Measurements from ENCODE around the gene OASL.
"Not testable (repeated sequence)": the region's sequence is repeated elsewhere in the genome, so short reads cannot be mapped to it uniquely, and the experiment has no call there.

Gene OASL

GRCh38 chr12:121059031-121059898, 20.2 kb upstream of the OASL start:
- DNase-seq (ENCODE audit: low read depth), result no peak

GRCh38 chr12:121057794-121058193, 18.7 kb upstream of the OASL start:
- no peak for DNase-seq (ENCODE audit: low read depth)

- no peak for DNase-seq (ENCODE audit: low read depth)
Measured at GRCh38 chr12:121053706-121054105, 14.7 kb upstream of the OASL start.

GRCh38 chr12:121050725-121051124, 11.7 kb upstream of the OASL start:
- no peak for DNase-seq (ENCODE audit: low read depth)

GRCh38 chr12:121048442-121048841, 9.4 kb upstream of the OASL start:
- no peak for DNase-seq (ENCODE audit: low read depth)

GRCh38 chr12:121047400-121047799, 8.4 kb upstream of the OASL start:
- not testable (repeated sequence) for DNase-seq (ENCODE audit: low read depth)

- no peak for DNase-seq (ENCODE audit: low read depth)
Measured at GRCh38 chr12:121043067-121043466, 4.0 kb upstream of the OASL start.

GRCh38 chr12:121036810-121037326, 2.2 kb downstream of the OASL start:
- DNase-seq (ENCODE audit: low read depth), result no peak

GRCh38 chr12:121034616-121035305, 4.3 kb downstream of the OASL start:
- DNase-seq (ENCODE audit: low read depth), result no peak

- peak; percentile 39 for DNase-seq (ENCODE audit: low read depth)
Measured at GRCh38 chr12:121033625-121034349, 5.3 kb downstream of the OASL start.

- no peak for DNase-seq (ENCODE audit: low read depth)
Measured at GRCh38 chr12:121030576-121031212, 8.4 kb downstream of the OASL start.

GRCh38 chr12:121026274-121027045, 12.6 kb downstream of the OASL start:
- DNase-seq (ENCODE audit: low read depth), result no peak

GRCh38 chr12:121025442-121026226, 13.4 kb downstream of the OASL start:
- DNase-seq (ENCODE audit: low read depth), result no peak

- DNase-seq (ENCODE audit: low read depth), result no peak
Measured at GRCh38 chr12:121023799-121024198, 15.2 kb downstream of the OASL start.

- DNase-seq (ENCODE audit: low read depth), result no peak
Measured at GRCh38 chr12:121022713-121023112, 16.3 kb downstream of the OASL start.

GRCh38 chr12:121021754-121022153, 17.3 kb downstream of the OASL start:
- no peak for DNase-seq (ENCODE audit: low read depth)

GRCh38 chr12:121018860-121019617, 20.0 kb downstream of the OASL start:
- no peak for DNase-seq (ENCODE audit: low read depth)

GRCh38 chr12:121017966-121018491, 21.0 kb downstream of the OASL start:
- DNase-seq (ENCODE audit: low read depth), result no peak

All from stimulated activated CD8-positive, alpha-beta memory T cell treated with anti-CD3 and anti-CD28 coated beads, Interleukin-12 subunit alpha, Interleukin-12 subunit beta, amount 100 ng/mL, for 1 hour (primary cell).